ENCODE measurements around the gene SLC6A18.
"Not testable (repeated sequence)": the region's sequence is repeated elsewhere in the genome, so short reads cannot be mapped to it uniquely, and the experiment has no call there.

SLC6A18 gene

DNA sequence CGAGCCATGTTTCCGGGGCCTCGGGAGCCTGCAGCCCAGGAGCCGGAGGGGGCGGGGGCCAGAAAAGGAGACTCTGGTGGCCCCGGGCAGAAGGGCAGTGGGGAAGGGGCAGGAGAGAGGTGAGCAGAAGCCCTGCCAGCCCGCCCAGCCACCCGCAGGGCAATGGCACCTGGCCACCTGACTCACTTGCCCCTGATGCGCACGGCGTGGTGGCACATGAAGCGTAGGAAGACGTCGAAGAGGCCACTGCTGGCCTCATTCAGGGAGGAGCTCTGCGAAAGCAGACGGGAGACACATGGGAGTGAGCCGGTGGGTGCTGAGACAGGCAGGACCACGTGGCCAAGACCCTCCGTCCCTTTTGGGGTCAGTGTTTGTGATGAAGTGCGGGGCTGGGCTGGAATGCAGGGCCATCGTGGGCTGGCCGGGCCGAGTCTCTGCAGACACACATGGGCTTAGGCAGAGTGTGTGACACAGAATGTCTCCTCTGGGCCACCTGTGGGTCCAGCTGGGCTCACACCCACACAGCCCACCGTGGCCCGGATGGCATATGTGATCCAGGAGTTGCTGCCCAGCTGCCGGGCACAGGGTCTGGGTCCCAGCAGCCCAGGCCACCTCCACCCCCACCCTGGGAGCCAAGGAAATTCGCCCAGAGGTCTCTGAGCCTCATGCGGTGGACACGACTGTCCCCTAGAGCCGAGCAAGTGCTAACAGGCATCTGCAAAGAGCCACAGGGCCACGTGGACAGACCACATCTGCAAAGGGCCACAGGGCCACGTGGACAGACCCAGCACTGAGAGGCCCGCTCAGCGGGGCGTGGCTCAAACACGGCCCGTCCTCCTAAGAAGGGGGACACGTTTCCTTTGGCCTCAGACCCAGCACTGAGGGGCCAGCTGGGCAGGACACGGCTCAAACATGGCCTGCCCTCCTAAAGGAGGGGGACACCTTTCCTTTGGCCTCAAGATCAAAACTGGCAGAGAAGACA, 46.0 kb downstream of the SLC6A18 start:
- DNase-seq, result no peak

DNA sequence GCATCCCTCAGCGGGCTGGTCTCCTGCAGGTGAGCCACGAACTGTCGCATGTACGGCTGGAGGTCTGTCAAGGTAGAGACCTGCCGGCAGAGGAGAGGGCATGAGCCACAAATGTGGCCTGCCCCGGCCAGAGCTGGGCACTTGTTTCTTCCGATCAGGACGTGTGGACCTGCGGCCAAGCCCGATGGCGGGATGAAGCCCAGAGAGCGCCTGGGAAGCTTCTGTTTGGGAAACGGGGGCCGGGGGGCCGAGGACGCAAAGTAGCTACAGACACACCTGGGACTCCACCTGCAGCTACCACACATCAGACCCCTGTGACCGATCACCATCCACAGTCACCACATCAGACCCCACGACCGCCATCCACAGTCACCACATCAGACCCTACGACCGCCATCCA, 47.0 kb downstream of the SLC6A18 start:
- DNase-seq, result no peak

DNA sequence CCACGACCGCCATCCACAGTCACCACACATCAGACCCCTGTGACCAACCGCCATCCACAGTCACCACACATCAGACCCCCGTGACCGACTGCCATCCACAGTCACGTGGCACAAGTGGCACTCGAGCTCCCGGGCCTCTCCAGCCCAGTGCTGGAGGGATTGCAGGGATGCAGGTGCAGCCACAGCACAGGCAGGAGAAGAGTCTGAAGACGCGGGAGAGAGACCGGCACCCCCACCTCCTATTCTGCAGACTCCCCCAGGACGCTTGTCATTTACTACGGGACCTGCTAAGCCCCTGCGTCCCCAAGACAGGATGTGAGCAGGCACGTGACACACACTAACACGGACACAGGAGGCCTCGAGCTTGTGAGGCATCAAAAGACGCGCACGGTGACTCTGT, 48.6 kb downstream of the SLC6A18 start:
- DNase-seq, result no peak

- no peak for DNase-seq
Measured at GRCh38 chr5:1274471-1274870, 49.3 kb downstream of the SLC6A18 start.

- DNase-seq, result not testable (repeated sequence)
Measured at GRCh38 chr5:1275397-1276391, 50.5 kb downstream of the SLC6A18 start.

GRCh38 chr5:1276930-1277329, 51.7 kb downstream of the SLC6A18 start:
- no peak for DNase-seq

DNA sequence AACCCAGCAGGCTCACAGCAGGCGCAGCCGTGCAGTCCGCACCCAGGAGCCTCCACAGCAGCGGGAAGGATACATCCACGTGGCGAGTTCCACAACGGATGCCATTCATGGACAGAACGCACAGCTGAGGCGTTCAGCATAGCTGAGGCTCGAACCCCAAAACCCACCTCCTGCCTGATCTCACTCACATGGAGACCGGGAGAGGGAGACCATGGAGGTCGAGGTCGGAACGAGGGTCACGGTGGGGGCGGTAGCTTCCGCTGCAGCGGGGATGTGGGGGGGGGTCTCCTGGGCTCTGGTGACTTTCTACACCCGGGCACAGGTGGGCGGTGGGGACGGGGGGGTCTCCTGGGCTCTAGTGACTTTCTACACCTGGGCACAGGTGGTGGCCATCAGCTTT, 52.1 kb downstream of the SLC6A18 start:
- no peak for DNase-seq

DNA sequence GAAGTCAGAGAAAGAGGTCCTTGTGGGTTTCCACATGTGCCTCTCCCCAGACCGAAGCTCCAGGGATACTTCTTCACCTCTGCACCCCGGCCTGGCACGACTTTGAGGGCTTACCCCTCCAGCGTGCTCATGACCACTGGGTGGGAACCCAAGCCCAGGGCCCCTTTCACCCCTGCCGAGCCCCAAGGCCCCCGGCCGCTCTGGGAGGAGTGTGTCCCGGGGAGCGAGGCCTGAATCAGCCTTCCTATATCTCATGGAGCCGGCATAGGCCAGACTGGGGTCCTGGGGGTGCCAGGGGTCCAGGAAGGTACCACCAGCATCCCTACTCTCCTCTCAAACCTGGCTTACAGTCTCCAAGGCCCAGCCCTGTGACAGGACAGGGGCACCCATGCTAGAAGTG, 52.6 kb downstream of the SLC6A18 start:
- DNase-seq, result no peak

DNA sequence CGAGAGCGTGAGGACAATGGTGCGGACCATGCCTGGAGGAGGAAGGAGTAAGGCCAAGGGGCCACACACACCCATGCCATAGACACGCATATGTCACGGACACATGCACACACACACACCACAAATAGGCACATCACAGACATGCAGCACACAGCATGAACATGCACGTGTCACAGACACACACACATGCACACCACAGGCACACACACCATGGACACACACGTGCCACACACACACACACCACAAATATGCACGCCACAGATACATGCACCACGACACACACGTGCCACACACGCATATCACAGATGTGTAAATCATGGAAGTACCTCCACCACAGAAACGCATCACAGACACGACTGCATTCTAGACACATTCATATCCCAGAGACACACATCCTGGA, 53.0 kb downstream of the SLC6A18 start:
- DNase-seq, result no peak

GRCh38 chr5:1278656-1279442, 53.7 kb downstream of the SLC6A18 start:
- DNase-seq, result no peak

- DNase-seq, result no peak
Measured at GRCh38 chr5:1279443-1280151, 54.4 kb downstream of the SLC6A18 start.

DNA sequence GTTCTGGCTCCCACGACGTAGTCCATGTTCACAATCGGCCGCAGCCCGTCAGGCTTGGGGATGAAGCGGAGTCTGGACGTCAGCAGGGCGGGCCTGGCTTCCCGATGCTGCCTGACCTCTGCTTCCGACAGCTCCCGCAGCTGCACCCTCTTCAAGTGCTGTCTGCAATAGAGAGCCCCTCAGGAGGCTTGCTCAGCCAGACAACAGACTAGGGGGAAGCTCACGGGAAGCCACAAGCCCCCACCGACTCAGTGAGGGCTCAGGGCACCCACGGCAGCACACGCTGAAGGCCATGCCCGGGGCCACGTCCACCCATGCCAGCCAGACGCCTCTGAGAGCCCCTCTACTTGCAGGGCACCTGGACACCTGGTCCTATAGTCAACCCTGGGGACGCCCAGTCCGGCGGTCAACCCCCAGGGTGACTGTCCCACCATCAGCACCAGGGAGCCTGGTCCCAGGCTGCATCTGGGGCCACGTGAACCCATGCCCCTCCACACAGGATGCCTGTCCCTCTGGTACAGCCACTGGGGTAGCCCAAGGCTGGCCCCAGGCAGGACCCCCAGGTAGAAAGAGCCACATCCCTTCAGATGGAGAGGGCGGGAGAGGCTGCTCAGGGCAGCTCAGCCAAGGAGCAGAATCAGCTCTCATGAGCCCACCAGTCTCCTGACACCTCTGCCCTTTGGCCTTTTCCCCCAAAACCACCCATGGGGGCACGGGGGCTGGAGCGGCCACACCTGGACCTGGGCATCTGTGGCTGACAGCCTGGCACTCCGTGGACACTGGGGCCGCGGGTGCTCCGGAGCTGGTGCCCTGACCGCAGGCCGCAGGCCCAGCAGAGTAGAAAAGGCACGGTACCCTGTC, 55.2 kb downstream of the SLC6A18 start:
- no peak for DNase-seq

GRCh38 chr5:1281038-1281882, 56.1 kb downstream of the SLC6A18 start:
- no peak for DNase-seq

- peak in 1 of 56 donors; percentile 5 for DNase-seq
Measured at GRCh38 chr5:1282131-1282992, 57.2 kb downstream of the SLC6A18 start.

DNA sequence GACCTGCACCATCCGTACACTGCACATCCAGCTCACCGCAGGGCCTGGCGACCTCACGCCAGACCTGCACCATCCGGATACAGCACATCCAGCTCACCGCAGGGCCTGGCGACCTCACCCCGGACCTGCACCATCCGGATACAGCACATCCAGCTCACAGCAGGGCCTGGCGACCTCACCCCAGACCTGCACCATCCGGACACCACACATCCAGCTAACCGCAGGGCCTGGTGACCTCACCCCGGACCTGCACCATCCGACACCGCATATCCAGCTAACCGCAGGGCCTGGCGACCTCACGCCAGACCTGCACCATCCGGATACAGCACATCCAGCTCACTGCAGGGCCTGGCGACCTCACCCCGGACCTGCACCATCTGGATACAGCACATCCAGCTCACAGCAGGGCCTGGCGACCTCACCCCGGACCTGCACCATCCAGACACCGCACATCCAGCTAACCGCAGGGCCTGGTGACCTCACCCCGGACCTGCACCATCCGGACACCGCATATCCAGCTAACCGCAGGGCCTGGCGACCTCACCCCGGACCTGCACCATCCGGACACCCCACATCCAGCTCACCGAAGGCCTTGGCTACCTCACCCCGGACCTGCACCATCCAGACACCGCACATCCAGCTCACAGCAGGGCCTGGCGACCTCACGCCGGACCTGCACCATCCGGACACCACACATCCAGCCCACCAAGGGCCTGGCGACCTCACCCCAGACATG, 58.0 kb downstream of the SLC6A18 start:
- DNase-seq, result not testable (repeated sequence)

DNA sequence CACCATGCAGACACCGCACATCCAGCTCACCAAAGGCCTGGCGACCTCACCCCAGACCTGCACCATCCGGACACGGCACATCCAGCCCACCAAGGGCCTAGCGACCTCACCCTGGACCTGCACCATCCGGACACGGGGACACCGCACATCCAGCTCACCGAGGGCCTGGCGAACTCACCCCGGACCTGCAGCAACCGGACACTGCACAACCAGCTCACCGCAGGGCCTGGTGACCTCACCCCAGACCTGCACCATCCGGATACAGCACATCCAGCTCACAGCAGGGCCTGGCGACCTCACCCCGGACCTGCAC, 58.5 kb downstream of the SLC6A18 start:
- not testable (repeated sequence) for DNase-seq

Data from nucleus accumbens (tissue), 56 donors.